ENCODE data around the gene ATXN7.

The ATXN7 gene

GRCh38 chr3:63905731-63906620 lies 42.3 kb downstream of the ATXN7 start:
- DNase-seq: no peak

DNA sequence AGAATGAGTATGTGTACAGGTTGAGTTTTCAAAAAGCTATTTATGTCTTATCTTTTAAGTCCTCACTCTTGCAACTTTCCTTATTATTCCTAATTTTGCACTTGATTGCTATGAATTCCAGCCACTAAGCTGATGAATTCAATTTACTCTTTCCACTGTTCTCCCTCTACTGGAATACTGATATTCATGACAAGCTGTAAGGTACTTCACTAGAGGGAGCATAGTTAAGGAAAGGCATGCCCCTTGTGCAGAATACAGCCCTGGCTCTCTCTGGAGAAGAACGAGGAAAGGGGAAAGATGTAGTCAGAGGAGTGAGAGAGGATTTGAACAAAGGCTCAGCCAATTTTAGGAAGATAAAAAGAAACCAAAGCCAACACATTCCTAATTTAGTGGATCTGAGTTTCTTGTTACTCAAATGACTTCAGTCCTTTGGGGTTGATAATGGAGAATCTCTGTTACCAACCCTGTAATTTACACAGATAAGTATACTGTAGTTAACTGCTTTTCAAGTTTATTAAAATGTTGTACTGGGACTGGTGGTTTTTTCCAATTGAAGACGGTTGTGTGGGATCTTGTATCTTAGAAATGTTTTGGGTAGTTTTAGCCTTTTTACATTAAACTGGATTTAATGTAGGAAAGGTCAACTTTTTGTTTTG lies 44.5 kb downstream of the ATXN7 start:
- no peak for DNase-seq

DNA sequence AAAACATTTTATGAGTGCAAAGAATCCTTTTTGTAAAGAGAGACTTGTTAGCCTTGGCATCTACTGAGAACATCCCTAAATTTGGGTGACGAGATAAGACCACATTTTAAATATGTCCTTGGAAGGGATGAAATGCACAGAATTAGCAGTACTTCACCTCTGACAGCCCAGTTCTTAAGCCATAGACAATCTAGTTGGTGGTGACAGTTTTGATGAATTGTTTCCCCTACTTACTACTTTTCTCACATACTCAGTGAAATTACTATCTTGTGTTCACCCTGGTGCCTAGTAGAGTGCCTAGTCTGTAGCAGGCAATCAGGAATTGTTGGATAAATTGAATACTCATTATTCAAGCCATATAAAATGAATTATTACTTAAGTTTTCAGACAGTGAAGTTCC lies 45.1 kb downstream of the ATXN7 start:
- no peak for DNase-seq

DNA sequence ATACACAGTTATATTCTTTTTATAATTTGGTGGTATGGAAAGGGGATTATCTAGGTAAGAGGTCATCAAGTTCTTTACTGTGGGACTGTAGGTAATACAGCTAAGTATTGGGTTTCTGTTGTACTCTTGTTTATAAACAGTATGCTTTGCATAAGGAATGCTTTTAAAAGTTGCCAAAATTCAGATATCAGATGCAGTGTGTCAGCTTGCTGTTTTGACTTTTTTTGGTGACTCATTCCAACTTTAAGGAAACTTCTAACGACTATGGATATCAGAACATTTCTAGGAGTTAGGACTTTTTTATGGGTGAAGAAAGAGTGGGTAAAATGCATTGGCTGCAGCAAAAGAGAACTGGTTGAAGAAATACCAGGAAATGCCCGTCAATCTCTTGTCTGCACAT lies 45.8 kb downstream of the ATXN7 start:
- DNase-seq: no peak

GRCh38 chr3:63910001-63910400 lies 46.3 kb downstream of the ATXN7 start:
- DNase-seq: no peak

GRCh38 chr3:63910891-63911290 lies 47.2 kb downstream of the ATXN7 start:
- no peak for DNase-seq

DNA sequence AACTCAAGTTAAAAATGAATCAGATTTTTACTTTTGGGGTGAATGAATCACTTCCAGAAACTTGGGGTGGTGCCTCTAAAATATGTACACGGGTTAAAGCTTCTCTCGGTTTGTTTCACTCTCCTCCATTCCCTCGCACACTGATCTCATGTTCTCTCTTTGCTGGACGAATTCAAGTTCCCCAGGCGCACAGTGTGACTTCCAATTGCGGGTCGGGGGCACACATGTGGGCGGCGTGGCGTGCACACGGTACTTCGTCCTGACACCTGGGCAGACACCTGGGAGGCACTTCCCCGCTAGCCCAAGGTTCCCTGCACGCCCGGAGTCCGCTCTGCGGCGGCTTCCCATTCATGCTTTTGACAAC lies 47.8 kb downstream of the ATXN7 start:
- no peak for DNase-seq

- DNase-seq: no peak
Measured at GRCh38 chr3:63911873-63912767, 48.5 kb downstream of the ATXN7 start, which contains the start of gene SCAANT1. Gene SCAANT1, minus strand, starts transcription at chr3:63912383.

DNA sequence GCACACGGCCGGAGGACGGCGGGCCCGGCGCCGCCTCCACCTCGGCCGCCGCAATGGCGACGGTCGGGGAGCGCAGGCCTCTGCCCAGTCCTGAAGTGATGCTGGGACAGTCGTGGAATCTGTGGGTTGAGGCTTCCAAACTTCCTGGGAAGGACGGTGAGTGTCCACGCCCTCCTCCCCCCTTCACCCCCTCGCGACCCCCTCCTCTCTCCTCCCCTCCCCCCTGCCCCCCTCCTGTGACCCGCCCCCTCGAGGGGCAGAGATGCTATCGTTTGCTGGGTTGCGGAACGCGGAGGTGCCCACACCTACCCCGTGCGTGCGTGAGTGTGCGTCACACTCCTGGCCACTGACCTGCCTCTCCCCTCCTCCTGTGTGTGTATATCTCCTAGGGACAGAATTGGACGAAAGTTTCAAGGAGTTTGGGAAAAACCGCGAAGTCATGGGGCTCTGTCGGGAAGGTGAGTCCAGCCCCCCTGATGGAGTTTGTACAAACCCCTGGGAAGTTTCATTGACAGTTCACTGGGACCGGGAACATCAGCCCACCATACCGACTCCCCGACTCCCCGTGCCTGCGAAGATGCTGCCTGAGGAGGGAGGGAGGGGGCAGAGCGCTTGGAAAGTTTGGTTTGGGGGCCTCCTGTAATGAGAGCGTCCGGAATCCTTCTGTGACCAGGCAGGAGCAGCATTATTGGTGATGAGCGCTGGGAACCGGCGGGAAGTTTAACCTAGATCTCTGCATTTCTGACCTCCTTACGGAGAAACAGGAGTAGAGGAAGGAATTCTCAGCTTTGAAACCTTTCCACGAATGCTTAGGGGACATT lies 49.3 kb downstream of the ATXN7 start:
- DNase-seq: no peak

DNA sequence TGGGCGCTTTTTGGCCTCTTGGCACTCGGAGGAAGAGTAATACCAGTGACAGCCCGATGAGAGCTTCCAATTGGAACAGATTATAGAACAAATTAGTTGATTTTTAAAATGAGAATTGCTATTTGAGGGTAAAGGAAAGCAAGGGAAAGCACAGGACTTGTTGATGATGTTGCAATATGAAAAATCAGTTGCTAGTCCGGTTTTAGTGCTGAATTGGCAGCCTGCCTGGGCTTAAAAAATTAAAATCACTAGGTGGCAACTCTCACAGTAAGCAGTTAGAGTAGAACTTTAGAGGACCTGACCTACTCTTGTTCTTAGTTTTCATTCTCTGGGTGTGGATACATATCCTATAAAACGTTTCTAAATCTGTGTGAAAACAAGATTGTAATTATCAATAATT lies 50.6 kb downstream of the ATXN7 start:
- no peak for DNase-seq

GRCh38 chr3:63918321-63918720 lies 54.7 kb downstream of the ATXN7 start:
- DNase-seq: no peak

- no peak for DNase-seq
Measured at GRCh38 chr3:63920001-63920400, 56.3 kb downstream of the ATXN7 start.

DNA sequence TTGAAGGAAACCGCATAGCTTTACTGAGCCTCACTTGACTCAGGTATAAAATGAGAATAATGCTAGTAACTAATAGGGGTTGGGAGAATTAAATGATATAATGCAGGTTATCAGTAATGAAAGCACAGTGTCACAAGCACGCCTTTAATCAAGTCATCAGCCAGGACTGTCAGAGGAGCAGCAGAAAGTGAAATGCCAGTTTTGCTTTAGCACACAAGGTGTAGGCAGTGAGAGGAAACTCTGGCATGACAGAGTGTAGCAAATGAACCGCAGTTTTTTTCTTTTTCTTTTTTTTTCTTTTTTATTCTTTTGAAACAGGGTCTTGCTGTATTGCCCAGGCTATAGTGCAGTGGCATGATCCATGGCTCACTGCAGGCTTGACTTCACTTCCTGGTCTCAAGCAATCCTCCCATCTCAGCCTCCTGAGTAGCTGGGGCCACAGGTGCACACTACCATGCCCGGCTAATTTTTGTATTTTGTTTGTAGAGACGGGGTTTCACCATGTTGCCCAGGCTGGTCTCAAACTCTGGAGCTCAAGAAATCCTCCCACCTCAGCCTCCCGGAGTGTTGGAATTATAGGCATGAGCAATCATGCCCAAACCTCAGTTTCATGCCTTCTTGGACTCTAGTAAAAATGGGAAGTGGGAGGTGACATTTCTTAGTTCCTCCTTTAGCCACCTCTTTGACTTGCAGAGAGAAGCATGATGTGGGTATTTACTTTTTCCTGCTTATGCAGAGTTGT lies 58.2 kb downstream of the ATXN7 start:
- DNase-seq: no peak

DNA sequence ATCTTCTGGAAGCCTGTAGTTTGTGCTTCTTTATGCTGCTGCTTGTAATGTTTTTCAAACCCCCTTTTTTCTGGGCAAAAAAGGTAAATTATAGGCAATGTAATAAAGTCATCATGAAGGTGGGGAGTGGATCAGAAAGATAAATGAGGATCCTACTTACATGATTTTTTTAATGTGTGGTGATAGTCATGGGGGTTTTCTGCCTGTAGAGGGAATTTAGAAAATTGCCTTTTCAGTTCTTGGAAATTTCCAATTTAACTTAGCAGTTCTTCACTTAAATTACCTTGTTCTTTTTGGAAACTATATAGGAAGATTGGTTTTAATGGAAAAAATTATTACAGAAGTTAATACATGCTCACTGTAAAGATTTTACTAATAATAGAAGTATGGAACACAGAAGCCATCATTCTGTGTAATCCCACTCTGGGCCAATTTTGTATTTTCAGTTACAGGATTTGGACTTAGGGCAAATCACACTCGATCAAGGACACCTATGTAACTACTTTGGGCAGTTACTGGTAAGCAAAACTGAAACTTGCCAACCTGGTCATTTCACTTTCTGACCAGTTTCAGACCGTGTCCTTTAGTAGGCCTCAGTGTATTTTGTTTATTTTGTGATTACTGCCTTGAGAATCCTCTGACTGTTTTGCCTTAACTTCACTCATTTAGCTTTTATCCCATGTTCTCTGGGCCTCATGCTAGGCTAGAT lies 59.0 kb downstream of the ATXN7 start:
- no peak for DNase-seq

GRCh38 chr3:63926309-63926708 lies 62.6 kb downstream of the ATXN7 start:
- DNase-seq: no peak

DNA sequence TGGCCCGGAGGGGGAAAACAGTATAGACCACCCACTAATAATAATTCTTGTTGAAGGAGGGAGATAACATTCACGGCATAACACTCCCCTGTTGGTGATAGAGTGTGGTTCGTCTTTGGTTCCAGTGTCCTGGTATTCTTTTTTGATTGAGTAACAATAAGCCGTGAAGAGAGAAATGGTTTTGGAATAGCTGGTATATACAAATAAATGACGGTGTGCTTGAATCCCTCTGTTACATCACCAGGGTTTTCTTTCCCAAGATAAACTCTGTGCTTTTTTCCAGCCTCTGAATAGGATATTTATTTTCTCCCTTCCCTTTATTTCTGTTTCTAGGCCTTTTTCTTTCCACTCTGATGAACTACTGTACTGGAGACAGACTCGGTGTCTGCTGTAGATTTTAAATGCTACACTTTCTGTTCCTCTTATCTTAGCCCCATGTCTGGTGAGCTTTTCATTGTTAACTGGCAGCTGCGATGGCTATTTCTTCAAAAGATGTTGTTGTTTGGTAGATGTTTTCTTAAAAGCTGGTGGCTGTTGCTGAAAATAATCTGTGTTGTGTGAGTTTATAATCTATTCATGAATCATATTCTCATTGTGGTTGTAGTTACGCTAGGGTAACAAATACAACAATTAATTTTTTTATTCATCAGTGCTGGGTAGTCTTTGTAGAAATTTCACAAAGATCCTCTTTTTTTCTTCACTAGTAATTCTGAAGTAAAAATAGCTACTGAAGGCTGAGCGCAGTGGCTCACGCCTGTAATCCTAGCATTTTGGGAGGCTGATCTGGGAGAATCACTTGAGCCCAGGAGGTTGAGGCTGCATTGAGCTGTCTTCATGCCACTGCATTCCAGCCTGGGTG lies 64.0 kb downstream of the ATXN7 start:
- DNase-seq: no peak

- no peak for DNase-seq
Measured at GRCh38 chr3:63931290-63931689, 67.6 kb downstream of the ATXN7 start.

DNA sequence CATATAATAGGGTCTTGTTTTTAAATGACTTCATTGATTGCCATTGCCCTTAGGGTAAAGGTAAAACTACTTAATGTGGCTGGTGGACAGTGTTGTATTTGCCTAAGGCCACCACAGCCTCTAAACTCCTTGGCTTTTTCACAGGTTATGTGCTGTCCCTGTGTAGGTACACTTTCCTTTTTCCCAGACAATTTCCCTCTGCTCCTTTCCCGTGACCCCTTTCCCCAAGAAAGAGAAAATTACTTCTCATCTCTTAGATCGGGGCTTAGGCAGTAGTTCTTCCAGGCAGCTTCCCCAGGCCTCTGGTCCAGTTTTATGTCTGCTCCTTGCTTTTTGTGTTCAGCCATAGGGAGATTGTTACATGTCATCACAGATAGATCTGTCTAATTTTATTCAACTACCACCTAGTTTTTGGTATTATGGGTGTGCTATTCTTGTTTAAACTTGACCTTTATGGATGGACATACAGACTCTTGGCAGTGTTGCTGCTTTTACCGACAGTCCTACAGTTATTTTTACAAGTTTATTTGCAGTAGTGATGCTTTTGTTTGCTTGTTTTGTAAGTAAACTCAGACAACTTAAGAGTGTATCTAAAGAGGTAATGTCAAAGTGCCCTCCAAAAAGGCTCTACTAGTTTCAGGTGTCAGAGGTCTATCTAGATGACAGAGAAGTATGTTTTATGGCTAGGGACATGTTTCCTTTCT lies 69.0 kb downstream of the ATXN7 start:
- DNase-seq: no peak

- no peak for DNase-seq
Measured at GRCh38 chr3:63933459-63933858, 69.8 kb downstream of the ATXN7 start.

Data from NCI-H2081 treated with DMSO at 0.1 percent for 48 hours (cell line).